HG02588 (cell line): ENCODE results near the gene THSD7B.

Source experiments
- ATAC-seq: cut with Tn5 transposase; IDR thresholded peaks from one replicate; pipeline ENCODE4 v1.9.1; 2021; ENCODE audit warnings: mild to moderate bottlenecking, moderate library complexity; ENCODE audit not compliant: unreplicated experiment

Gene THSD7B

DNA sequence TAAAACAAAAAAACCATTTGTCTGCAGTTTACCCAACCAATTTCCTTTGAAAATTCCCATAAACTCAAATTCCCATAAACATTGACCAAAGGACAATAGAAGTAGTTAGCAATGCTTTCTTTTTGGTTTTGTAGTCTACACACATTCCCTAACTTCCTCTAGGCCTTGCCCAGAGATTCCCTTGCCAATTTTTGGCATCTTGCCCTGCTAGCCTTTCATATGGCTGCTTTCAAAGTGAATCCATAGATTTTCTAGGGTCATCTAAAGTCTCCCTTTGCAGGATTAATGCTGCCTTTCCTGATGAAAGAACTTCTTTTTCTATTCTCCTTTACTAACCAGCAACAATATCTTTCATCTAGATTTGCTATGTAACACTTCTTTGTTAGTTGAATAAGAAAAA lies 33.4 kb downstream of the THSD7B start:
- ATAC-seq = no peak

DNA sequence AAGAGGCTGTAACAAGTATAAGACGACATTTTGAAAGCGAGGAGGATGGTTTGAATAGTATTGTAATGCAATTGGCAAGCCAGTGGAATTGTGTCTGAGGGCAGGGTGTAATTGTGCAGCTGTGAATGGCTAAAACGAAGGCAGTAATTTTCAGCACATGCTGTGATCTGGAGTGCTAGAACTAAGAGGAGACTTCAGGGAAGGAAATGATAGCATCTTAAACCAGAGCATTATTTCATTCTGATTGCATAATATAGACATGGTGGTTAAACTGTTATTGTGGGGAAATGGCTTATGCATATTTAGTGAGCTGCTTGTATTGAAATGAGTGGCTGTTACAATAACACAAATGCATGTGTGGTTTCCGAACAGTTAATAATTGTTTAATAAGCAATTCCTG lies 36.3 kb downstream of the THSD7B start:
- no peak for ATAC-seq

DNA sequence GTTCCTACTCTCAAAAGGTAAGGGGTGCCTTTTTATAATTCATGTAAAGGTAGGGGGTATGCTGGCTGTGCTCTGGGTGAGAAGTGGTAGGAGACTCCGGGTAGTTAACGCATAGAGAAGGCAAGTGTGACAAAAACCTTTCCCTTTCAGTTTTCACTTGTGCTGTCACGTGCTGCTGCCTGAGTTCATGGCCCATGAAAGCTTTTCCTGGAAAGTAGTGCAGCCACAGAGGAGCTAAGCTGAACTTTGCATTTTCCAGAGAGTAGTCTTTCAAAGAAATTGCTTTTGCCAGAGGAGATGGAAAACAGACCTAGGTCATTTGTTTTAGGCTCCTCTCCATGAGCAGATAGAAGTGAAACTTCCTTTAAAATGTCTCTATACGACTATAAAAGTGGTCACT lies 44.7 kb downstream of the THSD7B start:
- no peak for ATAC-seq

DNA sequence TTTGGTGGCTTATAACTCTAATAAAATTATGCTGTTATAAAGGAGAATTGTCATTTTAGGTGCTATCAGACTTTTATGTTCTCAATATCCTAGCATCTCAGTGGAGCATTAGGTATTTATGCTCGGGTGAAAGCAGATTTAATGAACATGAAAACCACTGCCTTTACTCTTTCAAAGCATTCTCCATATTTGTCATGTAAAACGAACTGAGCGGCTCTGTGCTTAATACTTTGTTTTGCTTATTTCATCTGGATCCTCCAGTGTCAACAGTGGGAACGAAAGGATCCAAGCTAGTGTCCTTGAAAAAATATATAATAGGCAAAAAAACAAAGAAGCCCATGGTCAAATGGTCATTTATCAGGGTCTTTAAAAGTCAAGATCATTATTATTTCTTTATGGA lies 53.5 kb downstream of the THSD7B start:
- ATAC-seq = no peak

DNA sequence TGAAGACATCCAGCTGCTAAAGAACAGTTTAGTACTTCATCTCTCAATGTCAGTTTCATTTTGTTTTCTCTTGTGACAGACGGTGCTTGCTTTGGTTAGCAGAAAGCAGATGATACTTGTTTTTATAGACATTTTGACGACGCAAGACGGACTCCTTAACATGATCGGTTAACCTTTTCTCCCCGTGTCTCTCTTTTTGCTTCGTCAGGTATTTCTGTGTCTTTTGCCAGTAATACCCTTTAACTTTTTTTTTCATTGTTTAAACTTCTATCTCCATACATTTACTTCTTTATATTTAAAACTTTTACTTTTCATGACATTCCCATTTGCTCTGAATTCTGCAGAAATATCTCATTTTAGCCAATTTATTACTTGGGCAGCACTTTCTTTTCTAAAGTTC lies 57.9 kb downstream of the THSD7B start:
- no peak for ATAC-seq

DNA sequence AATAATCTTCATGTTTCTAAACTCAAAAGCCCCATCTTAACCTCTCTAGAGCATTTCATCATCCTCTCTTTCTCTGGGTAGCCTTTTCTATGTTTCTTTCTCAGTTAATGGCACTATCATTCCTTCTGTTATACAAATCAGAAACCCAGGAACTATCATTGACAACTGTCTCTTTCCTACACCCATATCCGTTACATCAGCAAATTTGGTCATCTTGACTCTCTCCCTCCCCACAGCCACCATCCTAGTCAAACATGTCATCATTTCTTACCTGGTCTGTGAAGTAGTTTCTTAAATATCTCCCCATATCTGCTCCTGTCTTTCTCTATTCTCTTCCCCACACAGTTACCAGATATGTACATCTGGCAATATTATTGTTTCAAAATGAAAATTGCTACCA lies 62.8 kb downstream of the THSD7B start:
- ATAC-seq = no peak

DNA sequence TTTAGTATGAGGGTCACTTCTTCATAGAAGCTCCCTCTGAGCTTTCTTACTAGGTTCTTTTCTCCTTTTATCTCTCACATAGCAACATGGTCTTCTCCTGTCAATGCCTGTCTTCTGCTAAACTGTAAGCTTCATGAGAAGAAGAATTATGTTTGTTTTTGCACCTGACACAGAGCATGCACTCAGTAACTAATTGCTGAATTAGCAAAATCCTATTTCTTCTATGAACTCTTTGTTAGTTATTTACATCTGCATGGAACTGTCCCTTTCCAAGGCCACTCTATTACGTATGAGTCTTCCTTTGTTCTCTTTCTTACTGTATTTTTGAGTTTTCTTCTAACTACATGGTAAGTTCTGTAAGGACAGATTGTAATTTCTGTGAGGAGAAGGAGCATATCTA lies 63.4 kb downstream of the THSD7B start:
- ATAC-seq = no peak

DNA sequence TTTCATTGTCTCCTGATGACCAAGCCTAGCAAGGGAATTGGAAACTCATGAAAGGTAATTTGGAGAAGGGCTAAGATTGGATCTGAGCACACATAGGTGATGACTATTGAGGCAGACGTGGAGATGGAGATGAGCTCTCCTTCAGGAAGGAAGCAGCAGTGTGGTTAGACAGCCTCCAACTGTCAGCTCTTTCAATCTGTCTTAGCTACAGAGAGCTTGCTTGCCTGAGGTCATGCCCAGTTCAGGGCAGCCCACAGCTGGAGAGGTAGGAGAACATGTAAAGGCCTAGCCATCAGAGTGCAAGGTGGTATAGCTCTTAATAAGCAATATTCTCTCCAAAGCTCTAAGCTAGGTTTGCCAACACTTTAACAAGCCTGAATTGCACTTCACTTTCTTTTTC lies 79.2 kb downstream of the THSD7B start:
- no peak for ATAC-seq

DNA sequence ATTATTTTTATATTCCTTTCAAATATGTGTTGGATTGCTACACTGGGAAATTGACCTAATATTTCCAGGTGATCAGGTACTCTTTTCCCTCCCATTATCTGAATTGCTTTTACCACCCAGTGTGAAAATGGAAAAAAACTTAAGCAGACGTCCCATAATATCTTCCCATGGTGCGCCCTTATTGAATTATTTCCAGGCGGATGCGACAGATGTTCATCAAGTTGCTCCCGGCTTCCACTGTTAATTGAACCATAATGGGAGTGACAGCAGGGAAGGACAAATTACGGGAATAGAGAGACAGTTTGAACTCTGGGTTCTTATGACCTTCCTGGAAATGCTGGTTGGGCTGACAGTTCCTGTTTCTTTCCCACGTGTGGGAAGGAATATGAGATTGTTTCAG lies 93.3 kb downstream of the THSD7B start:
- ATAC-seq = no peak

DNA sequence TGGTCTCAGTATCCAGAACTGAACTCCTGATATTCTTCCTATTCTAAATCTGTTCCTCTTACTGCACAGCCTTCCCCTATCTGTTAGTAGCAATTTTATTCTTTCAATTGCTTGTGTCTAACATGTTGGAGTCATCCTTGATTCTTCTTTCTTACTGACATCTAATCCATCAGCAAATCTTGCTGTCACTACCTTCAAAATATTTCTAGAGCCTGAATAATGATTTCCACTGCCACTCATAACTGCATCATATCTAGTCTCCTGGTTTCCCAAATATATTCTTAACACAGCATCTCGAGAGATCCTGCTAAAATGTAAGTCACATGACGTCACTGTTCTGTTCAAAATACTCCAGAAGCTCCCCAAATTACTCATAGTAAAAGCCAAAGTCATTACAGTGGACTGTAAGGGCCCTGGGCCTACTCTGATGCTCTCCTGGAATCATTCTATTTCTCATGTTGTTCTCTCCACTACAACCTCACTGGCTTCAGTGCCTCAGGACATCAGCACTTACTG lies 95.2 kb downstream of the THSD7B start:
- no peak for ATAC-seq

DNA sequence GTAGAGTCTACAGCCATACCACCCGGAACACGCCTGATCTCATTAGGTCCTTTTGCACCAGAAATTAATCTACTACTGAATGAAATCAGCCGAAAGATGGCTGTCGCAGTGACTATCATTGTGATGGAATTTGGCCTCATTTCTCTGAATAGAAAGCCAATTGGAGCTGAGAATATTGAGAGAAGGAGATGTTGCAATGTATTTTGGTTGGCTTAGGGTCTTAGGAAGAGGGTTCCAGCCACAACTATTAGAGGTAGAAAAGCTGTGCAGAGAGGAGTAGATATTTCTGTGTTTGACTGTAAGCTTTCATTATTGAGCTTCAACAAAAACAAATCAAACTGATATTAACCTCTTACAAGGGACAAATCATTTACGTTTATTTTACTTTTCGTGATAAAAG lies 98.1 kb downstream of the THSD7B start:
- no peak for ATAC-seq

DNA sequence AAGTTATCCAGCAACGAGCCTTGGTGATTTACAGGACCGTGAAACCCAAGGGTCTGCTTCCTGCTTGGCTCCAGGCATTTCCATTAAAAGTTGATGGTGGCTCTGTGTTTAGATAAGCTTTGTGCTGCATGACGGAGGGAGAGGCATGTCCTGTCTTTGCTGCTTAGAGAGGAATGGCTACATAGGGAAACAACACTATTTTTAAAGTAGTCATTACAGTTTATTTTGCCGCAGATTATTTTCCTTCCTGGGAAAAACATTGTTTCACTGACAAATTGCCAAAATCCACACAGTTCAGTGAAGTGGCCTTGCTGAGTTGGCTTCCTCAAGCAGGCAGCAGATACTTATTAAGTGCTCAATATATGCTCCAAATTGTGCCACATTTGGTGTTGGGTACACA lies 98.5 kb downstream of the THSD7B start:
- no peak for ATAC-seq

DNA sequence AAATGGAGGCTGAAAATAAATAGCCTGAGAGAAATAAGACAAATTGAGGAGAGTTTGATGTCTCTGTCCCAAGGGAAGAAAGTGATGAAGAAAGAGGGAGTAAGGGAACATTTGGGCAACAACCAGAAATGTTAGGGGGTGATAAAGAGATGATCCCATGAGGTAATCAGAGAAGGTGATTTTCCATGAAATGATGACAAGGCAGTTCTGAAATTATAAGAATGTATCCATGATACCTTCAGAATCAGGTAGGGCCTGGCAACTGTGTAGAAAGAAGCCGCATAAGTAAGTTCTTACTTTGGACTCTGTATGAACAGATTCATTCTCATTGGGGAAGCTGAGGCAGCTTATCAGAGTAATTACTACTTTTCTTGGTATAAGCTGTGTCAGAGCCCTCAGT lies 106.1 kb downstream of the THSD7B start:
- no peak for ATAC-seq

DNA sequence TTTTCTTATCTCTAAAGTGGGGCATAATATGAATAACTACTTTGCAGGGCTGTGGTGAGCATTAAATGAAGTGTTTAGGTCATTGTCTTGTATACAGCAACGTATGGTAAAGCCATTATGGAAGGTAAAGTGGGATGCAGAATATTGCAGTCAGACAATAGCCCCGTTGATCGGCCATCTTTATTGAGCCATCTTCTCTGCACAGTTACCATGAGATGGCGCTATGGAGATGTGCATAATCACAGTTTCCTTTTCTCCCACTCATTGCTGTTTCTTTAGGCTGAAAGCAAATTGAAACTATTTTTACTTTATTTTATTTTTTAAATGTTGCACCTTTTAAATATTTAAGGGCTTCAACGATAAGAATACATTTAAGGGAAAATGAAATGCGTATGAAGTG lies 108.9 kb downstream of the THSD7B start:
- no peak for ATAC-seq

DNA sequence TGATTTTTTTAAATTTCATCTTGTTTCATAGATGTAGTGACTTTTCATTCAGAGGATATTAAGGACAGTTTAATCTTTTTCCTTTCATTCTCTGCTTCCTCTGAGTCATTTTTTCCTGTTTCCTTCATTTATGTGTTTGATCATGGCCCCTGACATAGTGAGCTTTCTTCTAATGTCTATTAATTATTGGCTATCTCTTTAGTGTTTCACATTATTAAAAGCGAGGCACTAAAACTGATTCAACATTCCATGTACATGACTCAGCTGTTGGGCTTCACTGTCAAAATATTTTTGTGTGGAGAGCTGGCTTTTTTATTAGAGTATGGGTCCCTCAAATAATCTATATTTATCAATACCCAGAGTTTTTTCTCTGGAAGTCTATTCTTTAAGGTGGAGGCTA lies 125.8 kb downstream of the THSD7B start:
- no peak for ATAC-seq

DNA sequence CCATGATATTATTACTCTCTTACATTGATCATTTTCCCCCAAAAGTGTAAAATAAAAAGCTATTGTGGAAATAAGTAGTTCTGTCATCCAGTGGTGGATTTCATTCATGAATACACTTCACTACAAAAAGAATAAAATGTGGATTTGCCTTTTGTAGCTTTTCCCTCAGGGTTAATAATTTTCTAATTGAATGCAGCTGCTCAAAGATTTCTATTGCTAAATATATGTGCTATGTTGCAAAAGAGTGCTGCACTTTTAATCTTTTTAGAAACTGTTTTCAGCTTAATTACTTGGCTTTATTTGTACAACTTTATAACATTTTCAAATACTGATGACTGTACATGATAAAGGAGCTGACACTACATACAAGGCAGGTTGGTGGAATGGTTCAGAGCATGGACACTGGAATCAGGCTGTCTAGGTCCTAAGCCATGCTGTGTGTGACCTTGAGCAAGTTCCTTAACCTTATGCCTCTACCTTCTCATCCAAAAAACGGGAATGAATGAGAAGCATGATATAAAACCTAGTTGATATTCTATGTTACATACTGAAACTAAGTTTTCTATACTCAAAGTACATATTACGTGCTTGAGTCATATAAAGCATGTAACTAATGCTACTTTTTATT lies 128.8 kb downstream of the THSD7B start:
- no peak for ATAC-seq

DNA sequence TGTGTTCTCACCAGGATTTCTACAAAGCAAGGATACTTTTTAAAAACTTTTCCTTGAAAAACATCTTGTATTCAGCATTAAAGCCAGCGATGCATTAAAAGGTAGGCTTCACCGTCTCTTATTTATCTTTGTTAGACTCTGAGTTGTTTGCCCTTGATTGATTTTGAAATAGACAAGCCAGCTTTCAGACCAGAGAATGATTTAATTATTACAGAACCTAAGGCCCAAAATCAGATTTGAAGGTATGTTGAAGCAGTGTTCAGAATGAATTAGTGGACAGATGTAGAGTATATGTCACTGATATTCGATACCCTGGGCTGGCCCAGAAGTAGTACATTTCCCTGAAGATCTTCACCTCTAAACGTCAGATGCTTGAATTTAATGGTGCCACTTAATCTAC lies 136.4 kb downstream of the THSD7B start:
- ATAC-seq = no peak

DNA sequence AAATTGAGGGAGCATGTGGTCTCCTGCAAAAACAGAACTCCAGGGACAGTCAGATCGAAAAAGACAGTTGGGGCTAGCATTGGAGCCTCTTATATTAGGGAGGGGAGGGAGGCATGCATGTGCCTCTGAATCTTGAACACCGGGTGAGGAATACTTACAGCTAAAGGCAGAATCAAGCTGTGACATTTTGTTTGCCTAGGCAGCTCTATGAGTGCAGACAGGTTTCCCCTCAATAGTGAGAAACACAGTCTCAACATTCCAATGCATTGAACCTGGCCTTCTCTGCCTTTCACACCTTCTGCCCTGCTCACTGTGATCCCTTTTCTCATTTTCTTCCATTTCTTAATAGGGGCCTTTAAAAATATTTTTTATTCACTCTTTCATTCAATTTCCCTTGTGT lies 140.4 kb downstream of the THSD7B start:
- no peak for ATAC-seq

DNA sequence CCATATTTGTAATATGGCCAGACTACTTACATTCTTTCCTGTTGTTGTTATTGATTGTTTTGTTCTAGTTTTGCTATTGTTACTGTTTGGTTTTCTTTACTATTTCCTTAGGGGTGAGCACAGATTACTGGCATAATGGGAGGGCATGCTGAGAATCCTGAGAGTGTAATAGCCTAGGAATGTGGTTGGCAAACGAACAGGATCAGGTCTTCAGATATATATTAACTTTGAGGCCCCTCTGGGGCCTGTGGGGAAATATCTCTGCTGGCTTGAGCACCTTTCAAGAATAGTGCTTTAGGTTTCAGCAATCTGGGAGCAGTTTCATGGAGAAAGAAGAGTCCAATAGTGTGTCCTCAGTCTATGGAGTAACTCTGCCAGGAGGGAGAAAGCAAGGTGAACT lies 144.4 kb downstream of the THSD7B start:
- no peak for ATAC-seq

DNA sequence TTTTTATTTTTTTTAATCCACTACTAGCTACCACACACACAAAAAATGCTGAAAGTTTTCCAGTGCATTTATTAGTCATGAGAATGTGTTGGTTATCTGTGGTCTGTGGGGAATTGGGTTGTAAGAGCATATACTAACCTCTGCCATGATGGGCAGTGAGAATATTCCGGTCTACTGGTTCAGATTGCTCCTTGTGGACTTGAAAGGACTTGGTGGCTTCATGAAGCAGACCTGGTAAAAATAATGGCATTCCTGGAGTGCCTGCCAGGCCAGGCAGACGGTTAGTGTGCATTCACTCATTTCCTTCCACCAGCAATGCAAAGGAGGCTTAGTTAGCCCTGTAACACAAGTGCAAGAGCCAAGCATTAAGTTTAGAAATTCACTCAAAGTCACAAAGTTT lies 150.8 kb downstream of the THSD7B start:
- ATAC-seq = no peak

DNA sequence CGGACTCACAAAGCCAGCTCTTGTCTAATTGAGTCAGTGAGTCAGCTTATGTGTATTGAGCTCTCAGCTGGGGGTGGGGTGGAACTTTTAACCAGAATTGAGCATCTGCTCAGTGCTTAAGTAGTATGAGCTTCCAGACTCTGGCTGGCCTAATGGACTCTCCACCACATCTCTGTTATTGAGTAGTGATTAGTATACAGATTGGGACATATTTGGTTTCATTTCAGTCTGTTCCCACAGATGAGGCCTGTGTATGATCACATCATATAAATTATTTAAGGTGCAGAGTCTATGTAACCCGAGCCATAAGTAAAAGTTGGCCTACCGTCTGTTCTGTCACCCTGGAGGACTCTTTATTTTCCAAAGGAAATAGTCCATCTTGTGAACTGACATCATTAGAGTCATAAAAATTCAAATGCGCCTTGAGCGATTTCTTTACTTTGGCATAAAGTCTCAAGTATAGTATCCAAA lies 152.1 kb downstream of the THSD7B start:
- ATAC-seq = no peak

DNA sequence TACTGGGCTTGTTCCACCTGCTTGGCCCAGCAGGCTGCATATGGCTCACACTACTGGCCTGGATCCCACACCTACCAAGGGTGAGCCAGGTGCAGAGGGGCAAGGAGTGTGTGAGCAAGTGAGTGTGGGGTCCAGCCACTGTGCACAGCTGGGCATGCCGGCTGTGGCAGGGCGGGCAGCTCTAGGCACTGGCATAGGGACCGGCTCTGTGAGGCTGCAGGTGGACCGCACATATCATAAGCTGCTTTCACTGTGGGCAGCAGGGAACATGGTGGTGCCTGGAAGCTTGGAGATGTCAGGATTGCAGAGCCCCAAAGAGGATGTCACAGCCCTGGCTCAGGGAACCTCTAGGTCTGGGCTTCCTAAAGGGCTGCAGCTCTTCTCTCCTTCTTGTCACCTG lies 154.3 kb downstream of the THSD7B start:
- ATAC-seq = no peak

DNA sequence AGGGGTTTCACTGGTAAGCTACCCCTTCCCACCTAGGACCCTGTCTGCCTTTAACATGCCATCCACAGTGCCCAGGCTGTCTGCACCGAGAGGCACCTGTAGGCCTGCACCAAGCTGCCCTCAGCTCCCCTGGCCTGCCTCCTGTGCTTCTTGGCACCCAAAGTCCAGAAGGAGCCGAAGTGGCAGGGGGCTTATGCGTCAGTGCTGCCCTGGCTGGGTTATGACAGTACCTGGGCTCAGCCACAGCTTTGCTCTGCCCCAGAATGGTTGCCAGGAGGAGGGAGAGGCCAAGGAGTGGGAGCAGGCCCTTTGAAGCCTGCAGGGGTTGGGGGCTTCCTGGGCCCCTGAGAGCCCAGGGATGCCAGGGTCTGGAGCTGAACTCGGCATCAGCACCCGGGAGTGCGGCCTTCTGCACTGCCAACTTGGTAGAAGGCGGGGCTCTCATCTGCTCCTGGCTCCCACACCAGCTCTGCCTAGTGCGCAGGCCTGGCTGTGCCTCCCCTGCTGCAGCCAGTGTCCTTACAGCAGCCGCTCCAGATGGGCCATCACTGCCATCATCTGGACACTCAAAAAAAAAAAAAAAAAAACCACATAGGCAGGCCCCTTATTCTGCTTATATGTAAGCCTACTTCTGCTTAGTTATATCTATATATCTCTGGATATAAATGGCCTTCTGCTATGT lies 155.4 kb downstream of the THSD7B start:
- ATAC-seq = no peak
